Peyer's patch (tissue), 4 donors: ENCODE measurements around the gene HSD17B12. TPM values are rescaled to one million over a fixed set of nuclear protein-coding genes. Genes with fewer than 3 reads are reported as not detected.

Experiments
- DNase-seq, 3 donors: peaks; one replicate each; pipeline ENCODE4 v3.0.0-alpha.2; 2017 to 2019
- H3K27ac ChIP-seq, 4 donors: fragments of 200-600 bp; sonication (generic); one replicate each; pipeline ENCODE4 v1.5.1; 2016 to 2019
- H3K27me3 ChIP-seq, 2 donors: fragments of 200-600 bp; sonication (generic); one replicate each; pipeline ENCODE4 v1.5.1; 2019
- H3K36me3 ChIP-seq, 3 donors: fragments of 200-600 bp; sonication (generic); one replicate each; pipeline ENCODE4 v1.5.1; 2016 to 2019
- H3K4me1 ChIP-seq, 4 donors: fragments of 200-600 bp; sonication (generic); one replicate each; pipeline ENCODE4 v1.5.1; 2016 to 2019
- H3K4me3 ChIP-seq, 4 donors: fragments of 200-600 bp; sonication (generic); 1 replicate in 3 of 4; 2 replicates in 1 of 4; pipeline ENCODE4 v1.5.1; 2016 to 2019; ENCODE audit warnings: mild to moderate bottlenecking in 1 of 4
- H3K9me3 ChIP-seq, 4 donors: fragments of 200-600 bp; sonication (generic); one replicate each; pipeline ENCODE4 v1.5.1; 2016 to 2019; ENCODE audit warnings: mild to moderate bottlenecking in 1 of 4
- POLR2A ChIP-seq, 2 donors: fragments of 450-650 bp; IDR thresholded peaks; one replicate each; pipeline ENCODE4 v1.5.1; 2017; ENCODE audit warnings: antibody characterized with exemption in 2 of 2, mild to moderate bottlenecking in 2 of 2, moderate library complexity in 2 of 2
- total RNA-seq, 4 donors: library from RNA; depleted of rRNA; stranded (reverse); fragments of >200 nt; gene quantifications; one replicate each; pipeline ENCODE4 v1.1.0, GENCODE V29; 2016
- TF ChIP-seq, protein P1 (sequence below), 6 experiments: fragments of 450-650 bp in 4 of 6; fragments of 200-600 bp in 2 of 6; sonication (generic) in 1 of 6; IDR thresholded peaks; one replicate each; pipeline ENCODE4 v1.5.1; 2017 to 2019; ENCODE audit warnings: antibody characterized with exemption in 6 of 6, mild to moderate bottlenecking in 3 of 6, moderate library complexity in 1 of 6

Gene HSD17B12
- total RNA-seq, 4 donors from 2014 or later: 12.4 to 69.0 (median 59.4) TPM

DNA sequence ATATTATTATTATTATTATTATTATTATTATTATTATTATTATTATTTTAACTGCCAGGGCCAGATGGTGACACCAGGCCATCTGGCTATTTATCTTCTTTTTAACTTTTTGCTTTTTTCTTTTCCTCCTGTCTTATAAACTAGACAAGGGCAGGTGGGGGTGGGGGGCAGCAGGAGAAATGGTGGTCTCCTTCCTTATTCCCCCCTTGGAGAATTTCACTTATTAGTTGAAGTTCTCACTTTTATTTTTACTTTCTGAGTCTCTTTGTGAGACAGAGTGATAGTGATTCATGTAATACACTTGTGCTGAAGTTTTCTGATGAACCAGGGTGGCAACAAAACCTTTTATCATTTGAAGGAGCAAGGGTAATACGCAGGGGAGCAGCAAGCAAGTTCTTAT is 103.8 kb downstream of the HSD17B12 start:
- Histone ChIP-seq H3K4me1 (peaks cover 0 to 4% (median 0%) of the 10 kb centered on the region in 4 donors), H3K27me3 (no peaks in the 10 kb centered on the region), H3K4me3 (no peak overlapping the region), H3K36me3 (no peaks in the 10 kb centered on the region), H3K9me3 (peaks cover 0 to 9% (median 0%) of the 10 kb centered on the region in 4 donors), H3K27ac (no peak overlapping the region)
- DNase-seq: no peak
- TF ChIP-seq, protein P1, sequence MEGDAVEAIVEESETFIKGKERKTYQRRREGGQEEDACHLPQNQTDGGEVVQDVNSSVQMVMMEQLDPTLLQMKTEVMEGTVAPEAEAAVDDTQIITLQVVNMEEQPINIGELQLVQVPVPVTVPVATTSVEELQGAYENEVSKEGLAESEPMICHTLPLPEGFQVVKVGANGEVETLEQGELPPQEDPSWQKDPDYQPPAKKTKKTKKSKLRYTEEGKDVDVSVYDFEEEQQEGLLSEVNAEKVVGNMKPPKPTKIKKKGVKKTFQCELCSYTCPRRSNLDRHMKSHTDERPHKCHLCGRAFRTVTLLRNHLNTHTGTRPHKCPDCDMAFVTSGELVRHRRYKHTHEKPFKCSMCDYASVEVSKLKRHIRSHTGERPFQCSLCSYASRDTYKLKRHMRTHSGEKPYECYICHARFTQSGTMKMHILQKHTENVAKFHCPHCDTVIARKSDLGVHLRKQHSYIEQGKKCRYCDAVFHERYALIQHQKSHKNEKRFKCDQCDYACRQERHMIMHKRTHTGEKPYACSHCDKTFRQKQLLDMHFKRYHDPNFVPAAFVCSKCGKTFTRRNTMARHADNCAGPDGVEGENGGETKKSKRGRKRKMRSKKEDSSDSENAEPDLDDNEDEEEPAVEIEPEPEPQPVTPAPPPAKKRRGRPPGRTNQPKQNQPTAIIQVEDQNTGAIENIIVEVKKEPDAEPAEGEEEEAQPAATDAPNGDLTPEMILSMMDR (IDR thresholded peaks at IDR 0.05): no peak
- no peak for TF ChIP-seq POLR2A (IDR thresholded peaks at IDR 0.05)

DNA sequence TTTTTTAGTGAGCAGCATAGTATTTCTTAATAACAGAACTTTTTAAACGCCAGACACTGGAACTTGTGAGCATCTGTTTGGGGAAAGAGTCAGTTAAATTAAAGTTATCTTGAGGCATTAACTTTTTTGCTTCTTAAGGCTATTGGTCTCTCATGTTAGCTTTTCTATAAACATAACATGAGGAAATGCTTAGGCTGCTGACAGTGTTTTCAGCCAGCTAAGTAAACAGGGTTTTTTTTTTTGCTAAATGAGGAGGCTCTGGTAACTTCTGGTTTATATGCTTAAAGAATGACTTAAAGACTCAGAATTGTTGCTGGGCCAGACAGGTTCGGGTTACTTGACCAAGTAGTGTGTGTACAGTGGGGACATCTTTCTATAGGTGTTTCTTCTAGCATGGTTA is 104.3 kb downstream of the HSD17B12 start:
- H3K27ac ChIP-seq: no peak overlapping the region
- no peaks in the 10 kb centered on the region for H3K36me3 ChIP-seq
- peaks cover 0 to 4% (median 0%) of the 10 kb centered on the region in 4 donors for H3K4me1 ChIP-seq
- no peaks in the 10 kb centered on the region for H3K27me3 ChIP-seq
- TF ChIP-seq, protein P1 (IDR thresholded peaks at IDR 0.05): no peak
- TF ChIP-seq POLR2A (IDR thresholded peaks at IDR 0.05): no peak
- no peak for DNase-seq
- H3K4me3 ChIP-seq: no peak overlapping the region
- peaks cover 0 to 9% (median 0%) of the 10 kb centered on the region in 4 donors for H3K9me3 ChIP-seq

DNA sequence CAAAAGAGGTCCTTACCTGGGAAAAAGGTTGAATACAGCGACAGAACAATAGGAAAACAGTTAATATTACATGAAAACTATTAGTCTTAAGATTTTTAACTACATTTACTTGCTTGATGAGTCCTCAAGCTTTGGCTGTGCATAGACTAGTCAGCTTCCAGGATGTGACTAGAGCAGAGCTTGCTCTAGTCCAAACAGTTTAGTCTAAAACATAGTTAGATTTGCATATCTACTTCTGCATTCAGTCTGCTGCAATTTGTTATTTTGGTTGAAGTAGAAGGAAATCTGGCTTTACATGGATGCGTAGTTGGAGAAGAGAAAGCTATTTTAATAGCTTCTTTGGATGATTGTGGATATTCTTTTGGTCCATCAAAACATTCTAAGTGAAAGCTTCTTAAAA is 104.8 kb downstream of the HSD17B12 start:
- Histone ChIP-seq H3K36me3 (no peaks in the 10 kb centered on the region), H3K9me3 (peaks cover 0 to 9% (median 0%) of the 10 kb centered on the region in 4 donors), H3K4me3 (no peak overlapping the region), H3K27me3 (no peaks in the 10 kb centered on the region), H3K4me1 (peaks cover 0 to 4% (median 0%) of the 10 kb centered on the region in 4 donors), H3K27ac (no peak overlapping the region)
- TF ChIP-seq, protein P1 (IDR thresholded peaks at IDR 0.05): no peak
- DNase-seq: no peak

DNA sequence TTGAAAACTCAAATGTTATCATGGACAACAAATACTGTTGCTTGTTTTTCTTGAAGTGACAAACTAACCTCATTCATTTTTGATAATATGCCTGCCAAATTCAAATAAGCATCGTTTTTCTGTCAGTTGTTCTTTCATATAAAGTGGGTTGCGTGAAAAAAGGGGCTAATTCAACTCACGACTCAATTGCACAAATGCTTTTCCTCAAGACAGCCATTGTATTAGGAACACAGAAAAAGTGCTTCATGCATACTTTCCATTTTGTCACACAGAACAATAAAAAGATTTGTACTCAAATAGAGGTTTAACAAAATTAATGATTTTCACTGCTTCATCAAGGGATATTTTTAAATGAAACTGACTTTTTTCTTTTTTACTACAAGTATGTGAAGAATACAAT is 105.5 kb downstream of the HSD17B12 start:
- no peak for DNase-seq
- no peak for TF ChIP-seq POLR2A (IDR thresholded peaks at IDR 0.05)
- TF ChIP-seq, protein P1 (IDR thresholded peaks at IDR 0.05): no peak
- Histone ChIP-seq H3K4me3 (no peak overlapping the region), H3K27ac (no peak overlapping the region), H3K9me3 (peaks cover 0 to 9% (median 0%) of the 10 kb centered on the region in 4 donors), H3K27me3 (no peaks in the 10 kb centered on the region), H3K4me1 (peaks cover 0 to 4% (median 0%) of the 10 kb centered on the region in 4 donors), H3K36me3 (no peaks in the 10 kb centered on the region)

DNA sequence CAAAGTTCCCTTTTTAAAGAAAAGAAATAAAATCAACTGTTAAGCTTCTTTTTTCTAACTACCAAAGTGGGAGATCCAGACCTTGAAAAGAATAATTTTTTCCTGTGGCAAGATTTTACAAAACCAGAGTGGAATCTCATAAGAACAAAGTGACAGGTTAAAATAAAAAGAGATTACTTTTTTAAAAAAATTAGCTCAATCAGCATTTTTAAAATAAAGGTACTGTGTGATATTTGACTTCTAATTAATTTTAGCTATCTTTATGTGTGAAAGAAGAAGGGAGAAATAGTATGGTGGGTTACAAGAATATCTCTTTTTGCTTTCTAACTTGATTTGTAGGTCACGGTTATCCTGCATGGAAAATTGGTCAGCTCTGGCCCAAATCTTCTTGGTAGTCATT is 107.3 kb downstream of the HSD17B12 start:
- no peak overlapping the region for H3K4me3 ChIP-seq
- no peak for TF ChIP-seq POLR2A (IDR thresholded peaks at IDR 0.05)
- TF ChIP-seq, protein P1 (IDR thresholded peaks at IDR 0.05): no peak
- peaks cover 0 to 9% (median 0%) of the 10 kb centered on the region in 4 donors for H3K9me3 ChIP-seq
- H3K4me1 ChIP-seq: peaks cover 0 to 4% (median 0%) of the 10 kb centered on the region in 4 donors
- no peak for DNase-seq
- no peaks in the 10 kb centered on the region for H3K36me3 ChIP-seq
- H3K27ac ChIP-seq: peak overlapping the region in 1 of 4 donors; percentile 22
- H3K27me3 ChIP-seq: no peaks in the 10 kb centered on the region

DNA sequence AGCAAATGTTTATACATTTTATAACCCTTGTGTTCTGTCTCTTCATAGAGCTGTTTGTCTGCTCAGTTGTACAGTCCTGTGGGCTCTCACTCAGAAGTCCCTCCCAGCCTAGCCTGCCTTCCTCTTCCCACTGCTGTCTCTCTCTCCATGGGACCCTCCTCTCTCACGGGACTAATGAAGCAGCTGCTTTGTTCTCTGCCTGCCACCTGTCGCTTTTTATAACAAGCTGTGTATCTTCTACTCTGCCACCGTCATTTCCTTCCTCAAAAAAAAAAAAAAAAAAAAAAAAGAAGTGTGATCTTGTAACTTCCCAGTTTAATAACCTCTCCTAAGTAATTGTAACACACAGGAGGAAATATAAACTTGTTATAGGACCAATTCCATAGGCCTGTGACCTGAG is 107.9 kb downstream of the HSD17B12 start:
- no peaks in the 10 kb centered on the region for H3K27me3 ChIP-seq
- TF ChIP-seq, protein P1 (IDR thresholded peaks at IDR 0.05): no peak
- no peak for TF ChIP-seq POLR2A (IDR thresholded peaks at IDR 0.05)
- no peak overlapping the region for H3K4me3 ChIP-seq
- no peaks in the 10 kb centered on the region for H3K36me3 ChIP-seq
- peaks cover 0 to 9% (median 0%) of the 10 kb centered on the region in 4 donors for H3K9me3 ChIP-seq
- peaks cover 0 to 4% (median 0%) of the 10 kb centered on the region in 4 donors for H3K4me1 ChIP-seq
- peak in 1 of 3 donors; percentile 56 for DNase-seq
- H3K27ac ChIP-seq: peak overlapping the region in 1 of 4 donors; percentile 22
